ENCODE measurements around the gene RAET1G. TPM values are rescaled to one million over a fixed set of nuclear protein-coding genes. Genes with fewer than 3 reads are reported as not detected.

RAET1G gene
- total RNA-seq, 2 donors from 2014 or later, result not detected

- Histone ChIP-seq H3K4me3 (ENCODE audit: low read length) (peak overlapping the region; percentile 84), H3K4me1 (ENCODE audit: control insufficient read depth, insufficient read depth, low read length) (no peaks in the 10 kb centered on the region), H3K27ac (ENCODE audit: low read depth, low read length) (no peak overlapping the region), H3K9ac (ENCODE audit: extremely low read depth, low read length, poor library complexity, severe bottlenecking) (no peak overlapping the region), H3K27me3 (ENCODE audit: control insufficient read depth, insufficient read depth, low read length, poor library complexity, severe bottlenecking) (peaks cover 100% of the 10 kb centered on the region), H3K36me3 (ENCODE audit: control insufficient read depth, insufficient read depth, low read length) (no peaks in the 10 kb centered on the region), H3K9me3 (ENCODE audit: control insufficient read depth, low read length) (no peaks in the 10 kb centered on the region)
- peaks cover 10% of the 10 kb centered on the region for H3K4me1 Mint-ChIP-seq
- H3K27ac Mint-ChIP-seq, result no peak overlapping the region
- H3K27me3 Mint-ChIP-seq (ENCODE audit: insufficient read depth), result peaks cover 100% of the 10 kb centered on the region
- peak; percentile 75 for DNase-seq
- TF ChIP-seq CTCF (conservative IDR thresholded peaks at IDR 0.05), result no peak
- peak overlapping the region; percentile 62 for H3K4me3 Mint-ChIP-seq
- WGBS, 2 experiments (ENCODE audit: insufficient coverage in 1 of 2, insufficient read length in 1 of 2), result 1 to 2% methylated on average over 47 to 103 of the region's 103 CpGs
- no peaks in the 10 kb centered on the region for H3K36me3 Mint-ChIP-seq (ENCODE audit: low read depth)
- no peaks in the 10 kb centered on the region for H3K9me3 Mint-ChIP-seq
Measured at GRCh38 chr6:149964308-149965193, 41.6 kb upstream of the RAET1G start.

GRCh38 chr6:149963462-149964307 lies 40.8 kb upstream of the RAET1G start, which contains the start of gene ULBP1:
TSS of gene ULBP1 (plus strand) at chr6:149963943. CDS start at chr6:149964050, 107 bp downstream.
- Mint-ChIP-seq H3K27me3 (ENCODE audit: insufficient read depth) (peaks cover 100% of the 10 kb centered on the region), H3K27ac (peak within 1 kb of the TSS; percentile 89), H3K4me1 (peaks cover 10% of the 10 kb centered on the region), H3K4me3 (peak within 1 kb of the TSS; percentile 62), H3K36me3 (ENCODE audit: low read depth) (no peaks in the 10 kb centered on the region), H3K9me3 (no peaks in the 10 kb centered on the region)
- H3K4me1 ChIP-seq (ENCODE audit: control insufficient read depth, insufficient read depth, low read length), result no peaks in the 10 kb centered on the region
- peak within 1 kb of the TSS; percentile 84 for H3K4me3 ChIP-seq (ENCODE audit: low read length)
- peak; percentile 95 for DNase-seq
- no peaks in the 10 kb centered on the region for H3K36me3 ChIP-seq (ENCODE audit: control insufficient read depth, insufficient read depth, low read length)
- WGBS, 2 experiments (ENCODE audit: insufficient coverage in 1 of 2, insufficient read length in 1 of 2), result 0% methylated on average over 32 to 69 of the region's 69 CpGs
- H3K9ac ChIP-seq (ENCODE audit: extremely low read depth, low read length, poor library complexity, severe bottlenecking), result peak within 1 kb of the TSS; percentile 68
- peak within 1 kb of the TSS; percentile 67 for H3K27ac ChIP-seq (ENCODE audit: low read depth, low read length)
- peaks cover 100% of the 10 kb centered on the region for H3K27me3 ChIP-seq (ENCODE audit: control insufficient read depth, insufficient read depth, low read length, poor library complexity, severe bottlenecking)
- H3K9me3 ChIP-seq (ENCODE audit: control insufficient read depth, low read length), result no peaks in the 10 kb centered on the region
- peak; percentile 14 for TF ChIP-seq CTCF (conservative IDR thresholded peaks at IDR 0.05)

GRCh38 chr6:149963212-149963461 lies 40.2 kb upstream of the RAET1G start:
- no peak for TF ChIP-seq CTCF (conservative IDR thresholded peaks at IDR 0.05)
- peak overlapping the region; percentile 84 for H3K4me3 ChIP-seq (ENCODE audit: low read length)
- H3K4me1 ChIP-seq (ENCODE audit: control insufficient read depth, insufficient read depth, low read length), result no peaks in the 10 kb centered on the region
- H3K9me3 ChIP-seq (ENCODE audit: control insufficient read depth, low read length), result no peaks in the 10 kb centered on the region
- 13 to 14% methylated on average over 6 to 8 of the region's 8 CpGs for WGBS, 2 experiments (ENCODE audit: insufficient coverage in 1 of 2, insufficient read length in 1 of 2)
- H3K9ac ChIP-seq (ENCODE audit: extremely low read depth, low read length, poor library complexity, severe bottlenecking), result peak overlapping the region; percentile 68
- Mint-ChIP-seq H3K27me3 (ENCODE audit: insufficient read depth) (peaks cover 99% of the 10 kb centered on the region), H3K9me3 (no peaks in the 10 kb centered on the region), H3K27ac (peak overlapping the region; percentile 89), H3K36me3 (ENCODE audit: low read depth) (no peaks in the 10 kb centered on the region), H3K4me3 (peak overlapping the region; percentile 62), H3K4me1 (peaks cover 10% of the 10 kb centered on the region)
- DNase-seq, result peak; percentile 80
- H3K36me3 ChIP-seq (ENCODE audit: control insufficient read depth, insufficient read depth, low read length), result no peaks in the 10 kb centered on the region
- peaks cover 100% of the 10 kb centered on the region for H3K27me3 ChIP-seq (ENCODE audit: control insufficient read depth, insufficient read depth, low read length, poor library complexity, severe bottlenecking)
- peak overlapping the region; percentile 67 for H3K27ac ChIP-seq (ENCODE audit: low read depth, low read length)
